DOHH2 (cell line): ENCODE measurements around the gene HTR2C.
"Not testable (repeated sequence)": the region's sequence is repeated elsewhere in the genome, so short reads cannot be mapped to it uniquely, and the experiment has no call there.

Source experiments
- H3F3A ChIP-seq: fragments of 200-600 bp; sonication (generic), shearing (Covaris generic); 2 replicates; pipeline ENCODE4 v1.6.0; 2016; ENCODE audit warnings: antibody characterized with exemption, mild to moderate bottlenecking; ENCODE audit not compliant: control insufficient read depth, insufficient read depth
- H3K27ac ChIP-seq: fragments of 200-600 bp; sonication (generic); 2 replicates; pipeline ENCODE4 v1.5.1; 2014; ENCODE audit warnings: low read depth, mild to moderate bottlenecking, low read length, moderate library complexity
- H3K27me3 ChIP-seq: fragments of 200-600 bp; sonication (generic); 2 replicates; pipeline ENCODE4 v1.6.1; 2014; ENCODE audit warnings: mild to moderate bottlenecking, low read length, mixed read lengths; ENCODE audit not compliant: control insufficient read depth
- H3K36me3 ChIP-seq: fragments of 200-600 bp; sonication (generic); 2 replicates; pipeline ENCODE4 v1.6.1; 2014; ENCODE audit warnings: mild to moderate bottlenecking, low read length, moderate library complexity, mixed read lengths; ENCODE audit not compliant: control insufficient read depth
- H3K4me1 ChIP-seq: fragments of 200-600 bp; sonication (generic); 2 replicates; pipeline ENCODE4 v1.6.1; 2014; ENCODE audit warnings: mild to moderate bottlenecking, low read length, mixed read lengths; ENCODE audit not compliant: control insufficient read depth
- H3K4me2 ChIP-seq: fragments of 200-600 bp; sonication (generic); 2 replicates; pipeline ENCODE4 v1.6.0; 2014; ENCODE audit warnings: mild to moderate bottlenecking, low read length, moderate library complexity
- H3K4me3 ChIP-seq: fragments of 200-600 bp; sonication (generic); 2 replicates; pipeline ENCODE4 v1.5.1; 2014; ENCODE audit warnings: mild to moderate bottlenecking, low read length, mixed read lengths
- H3K79me2 ChIP-seq: fragments of 200-600 bp; sonication (generic); 2 replicates; pipeline ENCODE4 v1.6.1; 2014; ENCODE audit warnings: mild to moderate bottlenecking, low read length, mixed read lengths; ENCODE audit not compliant: control insufficient read depth
- H3K9me2 ChIP-seq: fragments of 200-600 bp; sonication (generic); replicated peaks from 2 replicates; pipeline ENCODE4 v1.6.1; 2014; ENCODE audit warnings: mild to moderate bottlenecking, low read length, mixed read lengths; ENCODE audit not compliant: control insufficient read depth
- H3K9me3 ChIP-seq: fragments of 200-600 bp; sonication (generic); 2 replicates; pipeline ENCODE4 v1.6.1; 2014; ENCODE audit warnings: antibody characterized with exemption, low read length, mixed read lengths; ENCODE audit not compliant: control insufficient read depth, insufficient read depth
- H4K20me1 ChIP-seq: fragments of 200-600 bp; sonication (generic); 2 replicates; pipeline ENCODE4 v1.6.0; 2014; ENCODE audit warnings: low read depth, mild to moderate bottlenecking, antibody characterized with exemption, low read length, moderate library complexity; ENCODE audit not compliant: control insufficient read depth, insufficient read depth
- EZH2phosphoT487 ChIP-seq: fragments of 200-600 bp; sonication (generic); IDR thresholded peaks from 2 replicates; pipeline ENCODE4 v1.6.1; 2017; ENCODE audit warnings: borderline replicate concordance, mild to moderate bottlenecking, antibody characterized with exemption, low read length, moderate library complexity, mixed read lengths
- TF ChIP-seq, protein P1 (sequence below): fragments of 200-600 bp; sonication (generic); IDR thresholded peaks from one replicate; pipeline ENCODE4 v1.5.1; 2014; ENCODE audit warnings: antibody characterized with exemption, mild to moderate bottlenecking, low read depth, low read length; ENCODE audit not compliant: poor library complexity, severe bottlenecking

The HTR2C gene

GRCh38 chrX:114930227-114930626 is 346.3 kb downstream of the HTR2C start:
- Histone ChIP-seq H3K9me2 (no peaks in the 10 kb centered on the region), H3K27ac (no peak overlapping the region), H3K4me2 (no peak overlapping the region), H3K4me3 (no peak overlapping the region), H3K27me3 (no peaks in the 10 kb centered on the region), H4K20me1 (no peaks in the 10 kb centered on the region), H3K4me1 (no peaks in the 10 kb centered on the region), H3K79me2 (no peaks in the 10 kb centered on the region), H3K9me3 (no peaks in the 10 kb centered on the region), H3F3A (no peaks in the 10 kb centered on the region), H3K36me3 (no peaks in the 10 kb centered on the region)
- no peak for TF ChIP-seq EZH2phosphoT487
- TF ChIP-seq, protein P1, sequence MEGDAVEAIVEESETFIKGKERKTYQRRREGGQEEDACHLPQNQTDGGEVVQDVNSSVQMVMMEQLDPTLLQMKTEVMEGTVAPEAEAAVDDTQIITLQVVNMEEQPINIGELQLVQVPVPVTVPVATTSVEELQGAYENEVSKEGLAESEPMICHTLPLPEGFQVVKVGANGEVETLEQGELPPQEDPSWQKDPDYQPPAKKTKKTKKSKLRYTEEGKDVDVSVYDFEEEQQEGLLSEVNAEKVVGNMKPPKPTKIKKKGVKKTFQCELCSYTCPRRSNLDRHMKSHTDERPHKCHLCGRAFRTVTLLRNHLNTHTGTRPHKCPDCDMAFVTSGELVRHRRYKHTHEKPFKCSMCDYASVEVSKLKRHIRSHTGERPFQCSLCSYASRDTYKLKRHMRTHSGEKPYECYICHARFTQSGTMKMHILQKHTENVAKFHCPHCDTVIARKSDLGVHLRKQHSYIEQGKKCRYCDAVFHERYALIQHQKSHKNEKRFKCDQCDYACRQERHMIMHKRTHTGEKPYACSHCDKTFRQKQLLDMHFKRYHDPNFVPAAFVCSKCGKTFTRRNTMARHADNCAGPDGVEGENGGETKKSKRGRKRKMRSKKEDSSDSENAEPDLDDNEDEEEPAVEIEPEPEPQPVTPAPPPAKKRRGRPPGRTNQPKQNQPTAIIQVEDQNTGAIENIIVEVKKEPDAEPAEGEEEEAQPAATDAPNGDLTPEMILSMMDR, result no peak

DNA sequence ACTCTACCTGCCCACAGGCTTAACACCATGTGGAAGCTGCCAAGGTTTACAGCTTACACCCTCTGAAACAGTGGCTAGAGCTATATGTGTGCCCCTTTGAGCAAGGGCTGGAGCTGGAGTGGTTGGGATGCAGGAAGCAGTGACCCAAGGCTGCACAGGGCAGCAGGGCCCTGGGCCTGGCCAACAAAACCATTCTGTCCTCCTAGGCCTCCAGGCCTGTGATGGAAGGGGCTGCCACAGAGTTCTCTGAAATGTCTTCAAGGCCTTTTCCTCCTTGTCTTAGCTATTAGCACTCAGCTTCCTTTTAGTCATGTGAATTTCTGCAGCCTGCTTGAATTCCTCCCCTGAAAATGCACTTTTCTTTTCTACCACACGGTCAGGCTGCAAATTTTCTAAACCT is 348.7 kb downstream of the HTR2C start:
- TF ChIP-seq EZH2phosphoT487, result no peak
- TF ChIP-seq, protein P1, result no peak

DNA sequence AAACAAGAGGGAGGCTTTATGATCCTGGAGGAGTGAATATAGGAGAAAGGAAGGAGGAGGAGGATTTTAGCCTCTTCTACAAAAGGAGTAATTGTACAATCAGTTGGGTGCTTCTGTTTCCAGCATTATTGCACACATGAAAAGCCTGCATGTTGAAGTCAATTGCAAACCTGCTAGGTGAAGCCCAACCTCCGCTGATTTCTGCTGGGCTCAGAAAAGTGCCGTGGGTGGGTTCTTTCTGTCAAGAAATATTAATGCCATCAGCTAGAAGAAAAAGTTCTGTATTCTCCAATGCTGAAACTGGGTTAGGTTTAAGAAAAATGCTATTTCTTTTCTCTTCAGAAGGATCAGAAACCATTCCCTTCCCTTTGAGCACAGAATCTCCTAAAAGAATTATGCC is 349.4 kb downstream of the HTR2C start:
- not testable (repeated sequence) for H3F3A ChIP-seq, H3K4me2 ChIP-seq, H3K4me1 ChIP-seq, H3K79me2 ChIP-seq, H3K9me2 ChIP-seq, H3K27ac ChIP-seq, H3K36me3 ChIP-seq, H3K27me3 ChIP-seq, H4K20me1 ChIP-seq, H3K9me3 ChIP-seq, H3K4me3 ChIP-seq

More for the DNA sequence above, 348.7 kb downstream of the HTR2C start:
- H3K4me1 ChIP-seq, result no peaks in the 10 kb centered on the region
- H4K20me1 ChIP-seq, result no peaks in the 10 kb centered on the region
- H3F3A ChIP-seq, result no peaks in the 10 kb centered on the region
- no peaks in the 10 kb centered on the region for H3K36me3 ChIP-seq
- H3K27ac ChIP-seq, result no peak overlapping the region
- H3K79me2 ChIP-seq, result no peaks in the 10 kb centered on the region
- H3K4me3 ChIP-seq, result no peak overlapping the region
- H3K4me2 ChIP-seq, result no peak overlapping the region
- no peaks in the 10 kb centered on the region for H3K9me3 ChIP-seq
- no peaks in the 10 kb centered on the region for H3K27me3 ChIP-seq
- no peaks in the 10 kb centered on the region for H3K9me2 ChIP-seq

GRCh38 chrX:114937090-114937489 is 353.2 kb downstream of the HTR2C start:
- H3K9me3 ChIP-seq, H3K27me3 ChIP-seq, H3K4me1 ChIP-seq, H3K27ac ChIP-seq, H3K4me2 ChIP-seq, H3F3A ChIP-seq, H3K4me3 ChIP-seq, H4K20me1 ChIP-seq, H3K36me3 ChIP-seq, H3K9me2 ChIP-seq, H3K79me2 ChIP-seq: not testable (repeated sequence)
